OCI-LY1 (cell line): ENCODE results near the gene ZDHHC11.
"Not testable (repeated sequence)": the region's sequence is repeated elsewhere in the genome, so short reads cannot be mapped to it uniquely, and the experiment has no call there.

Experiments used
- H2AFZ ChIP-seq: fragments of 200-600 bp; sonication (generic), shearing (Covaris generic); 2 replicates; pipeline ENCODE4 v1.6.0; 2014; ENCODE audit warnings: antibody characterized with exemption, mild to moderate bottlenecking, low read length
- H3F3A ChIP-seq: fragments of 200-600 bp; sonication (generic), shearing (Covaris generic); 2 replicates; pipeline ENCODE4 v1.6.0; 2014; ENCODE audit warnings: mild to moderate bottlenecking, antibody characterized with exemption, low read length, moderate library complexity; ENCODE audit not compliant: insufficient read depth
- H3K27ac ChIP-seq: fragments of 200-600 bp; sonication (generic); 2 replicates; pipeline ENCODE4 v1.5.1; 2014; ENCODE audit warnings: low read length, mixed run types, mild to moderate bottlenecking, low read depth; ENCODE audit not compliant: poor library complexity, severe bottlenecking
- H3K27me3 ChIP-seq: fragments of 200-600 bp; sonication (generic); 2 replicates; pipeline ENCODE4 v1.6.0; 2014; ENCODE audit warnings: antibody characterized with exemption, mild to moderate bottlenecking, low read length, moderate library complexity; ENCODE audit not compliant: insufficient read depth
- H3K36me3 ChIP-seq: fragments of 200-600 bp; sonication (generic); 2 replicates; pipeline ENCODE4 v1.6.1; 2014; ENCODE audit warnings: mild to moderate bottlenecking, antibody characterized with exemption, low read length, moderate library complexity, mixed read lengths; ENCODE audit not compliant: insufficient read depth
- H3K4me1 ChIP-seq: fragments of 200-600 bp; sonication (generic); 2 replicates; pipeline ENCODE4 v1.5.1; 2014; ENCODE audit warnings: mild to moderate bottlenecking, low read length, moderate library complexity; ENCODE audit not compliant: insufficient read depth, severe bottlenecking
- H3K4me2 ChIP-seq: fragments of 200-600 bp; sonication (generic), shearing (Covaris generic); 2 replicates; pipeline ENCODE4 v1.6.1; 2014; ENCODE audit warnings: low read length
- H3K4me3 ChIP-seq: fragments of 200-600 bp; sonication (generic); 2 replicates; pipeline ENCODE4 v1.5.1; 2014; ENCODE audit warnings: low read length, low read depth, mild to moderate bottlenecking, mixed read lengths; ENCODE audit not compliant: poor library complexity, severe bottlenecking
- H3K79me2 ChIP-seq: fragments of 200-600 bp; shearing (Covaris generic); 2 replicates; pipeline ENCODE4 v1.6.1; 2016; ENCODE audit warnings: mixed run types, low read length, mixed read lengths; ENCODE audit not compliant: insufficient read depth
- H3K9ac ChIP-seq: fragments of 200-600 bp; sonication (generic), shearing (Covaris generic); 2 replicates; pipeline ENCODE4 v1.6.1; 2014; ENCODE audit warnings: mild to moderate bottlenecking, low read length, mixed read lengths
- H3K9me2 ChIP-seq: fragments of 200-600 bp; sonication (generic), shearing (Covaris generic); 2 replicates; pipeline ENCODE4 v1.6.1; 2014; ENCODE audit warnings: low read depth, mild to moderate bottlenecking, low read length, mixed read lengths
- H3K9me3 ChIP-seq: fragments of 200-600 bp; shearing (Covaris generic); 2 replicates; pipeline ENCODE4 v1.6.1; 2014; ENCODE audit warnings: low read length, mixed read lengths
- H4K20me1 ChIP-seq: fragments of 200-600 bp; sonication (generic), shearing (Covaris generic); 2 replicates; pipeline ENCODE4 v1.6.0; 2016; ENCODE audit warnings: mild to moderate bottlenecking, low read length; ENCODE audit not compliant: insufficient read depth
- CTCF ChIP-seq: fragments of 200-600 bp; sonication (generic), shearing (Covaris generic); IDR thresholded peaks from 2 replicates; pipeline ENCODE4 v1.5.1; 2017; ENCODE audit warnings: mild to moderate bottlenecking, antibody characterized with exemption, low read length, moderate library complexity, mixed read lengths
- EZH2 ChIP-seq: fragments of 200-600 bp; sonication (generic), shearing (Covaris generic); IDR thresholded peaks from 2 replicates; pipeline ENCODE4 v1.8.0; 2017; ENCODE audit warnings: borderline replicate concordance, mixed run types, mild to moderate bottlenecking, antibody characterized with exemption, low read length, moderate library complexity, mixed read lengths

Gene ZDHHC11

GRCh38 chr5:849651-850301 is 1.0 kb downstream of the ZDHHC11 start:
- no peaks in the 10 kb centered on the region for H3K36me3 ChIP-seq
- H3F3A ChIP-seq, result no peaks in the 10 kb centered on the region
- no peak for TF ChIP-seq CTCF
- TF ChIP-seq EZH2, result no peak
- H3K4me2 ChIP-seq, result no peak overlapping the region
- H4K20me1 ChIP-seq, result no peaks in the 10 kb centered on the region
- no peak overlapping the region for H2AFZ ChIP-seq
- H3K4me1 ChIP-seq, result no peaks in the 10 kb centered on the region
- H3K9ac ChIP-seq, result no peak overlapping the region
- H3K9me3 ChIP-seq, result no peaks in the 10 kb centered on the region
- H3K4me3 ChIP-seq, result no peak overlapping the region
- H3K27ac ChIP-seq, result no peak overlapping the region
- H3K79me2 ChIP-seq, result no peaks in the 10 kb centered on the region
- no peaks in the 10 kb centered on the region for H3K9me2 ChIP-seq
- no peaks in the 10 kb centered on the region for H3K27me3 ChIP-seq

GRCh38 chr5:848671-849111 is 2.1 kb downstream of the ZDHHC11 start:
- H3K27me3 ChIP-seq, result no peaks in the 10 kb centered on the region
- no peaks in the 10 kb centered on the region for H4K20me1 ChIP-seq
- no peaks in the 10 kb centered on the region for H3K36me3 ChIP-seq
- H3K4me2 ChIP-seq, result no peak overlapping the region
- no peaks in the 10 kb centered on the region for H3K9me2 ChIP-seq
- H3K9ac ChIP-seq, result no peak overlapping the region
- no peak overlapping the region for H2AFZ ChIP-seq
- H3K79me2 ChIP-seq, result no peaks in the 10 kb centered on the region
- H3K9me3 ChIP-seq, result no peaks in the 10 kb centered on the region
- no peaks in the 10 kb centered on the region for H3F3A ChIP-seq
- H3K4me3 ChIP-seq, result no peak overlapping the region
- H3K27ac ChIP-seq, result no peak overlapping the region
- no peaks in the 10 kb centered on the region for H3K4me1 ChIP-seq
- TF ChIP-seq EZH2 (no peak), CTCF (no peak)

- not testable (repeated sequence) for H3K9me3 ChIP-seq, H3K36me3 ChIP-seq, H3K9ac ChIP-seq, H3K79me2 ChIP-seq, H3K4me3 ChIP-seq, H3K27ac ChIP-seq, H3K4me1 ChIP-seq, H3K27me3 ChIP-seq, H4K20me1 ChIP-seq, H3K9me2 ChIP-seq, H2AFZ ChIP-seq, H3F3A ChIP-seq, H3K4me2 ChIP-seq
Observed at GRCh38 chr5:847736-848135, 3.0 kb downstream of the ZDHHC11 start.

GRCh38 chr5:847212-847611 is 3.6 kb downstream of the ZDHHC11 start:
- H3F3A ChIP-seq, H4K20me1 ChIP-seq, H3K36me3 ChIP-seq, H3K9me2 ChIP-seq, H3K9ac ChIP-seq, H3K79me2 ChIP-seq, H3K4me3 ChIP-seq, H2AFZ ChIP-seq, H3K4me2 ChIP-seq, H3K4me1 ChIP-seq, H3K9me3 ChIP-seq, H3K27ac ChIP-seq, H3K27me3 ChIP-seq: not testable (repeated sequence)

- H3K27ac ChIP-seq, H2AFZ ChIP-seq, H3K9me2 ChIP-seq, H3K4me2 ChIP-seq, H3K36me3 ChIP-seq, H3K9ac ChIP-seq, H3K4me3 ChIP-seq, H3K9me3 ChIP-seq, H3F3A ChIP-seq, H3K4me1 ChIP-seq, H3K27me3 ChIP-seq, H4K20me1 ChIP-seq, H3K79me2 ChIP-seq: not testable (repeated sequence)
Observed at GRCh38 chr5:846602-847091, 4.1 kb downstream of the ZDHHC11 start.

GRCh38 chr5:845676-846601 is 4.8 kb downstream of the ZDHHC11 start:
- H3K9me2 ChIP-seq, H3K4me1 ChIP-seq, H3K27me3 ChIP-seq, H3K9ac ChIP-seq, H3F3A ChIP-seq, H3K4me2 ChIP-seq, H2AFZ ChIP-seq, H3K79me2 ChIP-seq, H3K36me3 ChIP-seq, H3K4me3 ChIP-seq, H3K27ac ChIP-seq, H3K9me3 ChIP-seq, H4K20me1 ChIP-seq: not testable (repeated sequence)
